DND-41 (cell line): Measurements from ENCODE around the gene PIGU.

Experiments used
- CTCF ChIP-seq: IDR thresholded peaks from 2 replicates; pipeline ENCODE4 v1.5.1; 2012; ENCODE audit warnings: borderline replicate concordance, low read length, moderate library complexity, mild to moderate bottlenecking; ENCODE audit not compliant: poor library complexity, severe bottlenecking; ENCODE audit errors: extremely low read depth
- EZH2 ChIP-seq: IDR thresholded peaks from 3 replicates; pipeline ENCODE4 v1.6.1; 2012; ENCODE audit warnings: borderline replicate concordance, low read depth, mild to moderate bottlenecking, moderate library complexity, low read length, inconsistent platforms; ENCODE audit not compliant: severe bottlenecking

- TF ChIP-seq CTCF: no peak
- TF ChIP-seq EZH2: no peak
Measured at GRCh38 chr20:34715384-34715783, 38.5 kb upstream of the PIGU start.
